Endothelial cell of umbilical vein (primary cell): ENCODE data around the gene CANT1. TPM values are rescaled to one million over a fixed set of nuclear protein-coding genes. Genes with fewer than 3 reads are reported as not detected.

Source experiments
- BruUV-seq: library from RNA; stranded (reverse); fragments of 400-500 nt; replicated peaks from 2 replicates; lab custom pipeline; 2021; lab: Mats Ljungman, UMichigan
- CTCF ChIA-PET: fragments of 300-600, 350-600 bp; sonication (Branson Sonifier 250); formaldehyde crosslinking; loops from one replicate; lab custom pipeline; 2021; ENCODE audit warnings: antibody characterized with exemption, inconsistent platforms; lab: Charles Lee
- POLR2A ChIA-PET: fragments of 300-600, 350-600 bp; sonication (Branson Sonifier 250); formaldehyde crosslinking; loops from one replicate; lab custom pipeline; 2021; ENCODE audit warnings: antibody characterized with exemption, inconsistent platforms; lab: Charles Lee
- DNase-seq: peaks from one replicate; pipeline ENCODE4 v3.0.0-alpha.2; 2011; ENCODE audit warnings: low read depth, low spot score
- FAIRE-seq: peaks from 2 replicates; lab custom pipeline; 2011; peaks lifted over from hg19 to GRCh38; lab: Jason Lieb, UNC
- H2AFZ ChIP-seq: 2 replicates; pipeline ENCODE4 v1.6.0; 2012; ENCODE audit warnings: low read depth, low read length, control low read depth, inconsistent platforms
- H3K27ac ChIP-seq: 2 replicates; pipeline ENCODE4 v1.5.1; 2011; ENCODE audit warnings: low read depth, mild to moderate bottlenecking, control low read depth, low read length, moderate library complexity; ENCODE audit not compliant: insufficient read depth
- H3K27me3 ChIP-seq, 2 experiments: 2 replicates each; pipeline versions ENCODE4 v1.6.0 to v1.6.1; 2011; ENCODE audit warnings: low read length in 2 of 2, mixed read lengths in 1 of 2; ENCODE audit not compliant: control insufficient read depth in 2 of 2, insufficient read depth in 2 of 2
- H3K36me3 ChIP-seq, 2 experiments: 2 replicates in 1 of 2; 3 replicates in 1 of 2; pipeline ENCODE4 v1.5.1; 2011; ENCODE audit warnings: low read length in 2 of 2, mild to moderate bottlenecking in 1 of 2, moderate library complexity in 1 of 2; ENCODE audit not compliant: control insufficient read depth in 2 of 2, insufficient read depth in 2 of 2; ENCODE audit errors: extremely low read depth in 1 of 2
- H3K4me1 ChIP-seq: 3 replicates; pipeline ENCODE4 v1.5.1; 2011; ENCODE audit warnings: mild to moderate bottlenecking, low read length; ENCODE audit not compliant: control insufficient read depth, insufficient read depth; ENCODE audit errors: extremely low read depth
- H3K4me2 ChIP-seq: 2 replicates; pipeline ENCODE4 v1.6.1; 2011; ENCODE audit warnings: low read length, control low read depth, mixed read lengths; ENCODE audit not compliant: insufficient read depth
- H3K4me3 ChIP-seq, 3 experiments: fragments of 200-600 bp in 1 of 3; sonication (generic), shearing (Covaris generic) in 1 of 3; replicated peaks in 1 of 3; 2 replicates each; pipeline ENCODE4 v1.5.1; 2011 to 2016; ENCODE audit warnings: control low read depth in 3 of 3, low read length in 3 of 3, mild to moderate bottlenecking in 2 of 3, inconsistent platforms in 1 of 3, low read depth in 1 of 3, moderate library complexity in 1 of 3; ENCODE audit not compliant: insufficient read depth in 1 of 3
- H3K79me2 ChIP-seq: 2 replicates; pipeline ENCODE4 v1.6.0; 2012; ENCODE audit warnings: low read length, inconsistent platforms; ENCODE audit not compliant: control insufficient read depth, insufficient read depth
- H3K9ac ChIP-seq: replicated peaks from 2 replicates; pipeline ENCODE3; 2011; ENCODE audit warnings: low read length, control low read depth; ENCODE audit not compliant: insufficient read depth; ENCODE audit errors: extremely low read depth
- H3K9me1 ChIP-seq: replicated peaks from 3 replicates; pipeline ENCODE4 v1.6.0; 2011; ENCODE audit warnings: mild to moderate bottlenecking, low read length; ENCODE audit not compliant: control insufficient read depth, insufficient read depth; ENCODE audit errors: extremely low read depth
- H3K9me3 ChIP-seq: replicated peaks from 2 replicates; pipeline ENCODE4 v1.5.1; 2012; ENCODE audit warnings: low read length, inconsistent platforms; ENCODE audit not compliant: control insufficient read depth, insufficient read depth
- H4K20me1 ChIP-seq: replicated peaks from 2 replicates; pipeline ENCODE3; 2011; ENCODE audit warnings: mild to moderate bottlenecking, low read length; ENCODE audit not compliant: control insufficient read depth, insufficient read depth; ENCODE audit errors: extremely low read depth
- CTCF ChIP-seq, 2 donors: IDR thresholded peaks; 1 replicate in 1 of 2; 2 replicates in 1 of 2; pipeline ENCODE4 v1.5.1; 2011; ENCODE audit warnings: low read length in 2 of 2, mild to moderate bottlenecking in 2 of 2, moderate library complexity in 2 of 2, control low read depth in 1 of 2, inconsistent platforms in 1 of 2, low read depth in 1 of 2; ENCODE audit not compliant: insufficient read depth in 1 of 2; ENCODE audit errors: extremely low read depth in 1 of 2
- EZH2 ChIP-seq: IDR thresholded peaks from 2 replicates; pipeline ENCODE4 v1.6.1; 2012; ENCODE audit warnings: borderline replicate concordance, low read depth, mild to moderate bottlenecking, moderate library complexity, low read length, inconsistent platforms; ENCODE audit not compliant: severe bottlenecking
- FOS ChIP-seq: IDR thresholded peaks from 2 replicates; pipeline ENCODE4 v1.6.1; 2011; ENCODE audit warnings: mild to moderate bottlenecking, low read length, moderate library complexity, borderline replicate concordance; ENCODE audit not compliant: insufficient read depth
- GATA2 ChIP-seq: IDR thresholded peaks from 2 replicates; pipeline ENCODE4 v1.7.0; 2011; ENCODE audit warnings: low read depth, mild to moderate bottlenecking, moderate library complexity, mixed read lengths, low read length; ENCODE audit not compliant: insufficient read length, insufficient read depth
- JUN ChIP-seq: IDR thresholded peaks from 2 replicates; pipeline ENCODE4 v1.6.1; 2011; ENCODE audit warnings: borderline replicate concordance, low read depth; ENCODE audit not compliant: insufficient read length, insufficient read depth
- MAX ChIP-seq: IDR thresholded peaks from 2 replicates; pipeline ENCODE4 v1.6.1; 2011; ENCODE audit not compliant: insufficient read depth, insufficient read length
- MYC ChIP-seq: IDR thresholded peaks from one replicate; pipeline ENCODE4 v1.6.1; 2011; ENCODE audit warnings: mild to moderate bottlenecking, low read depth, low read length
- POLR2A ChIP-seq: IDR thresholded peaks from 2 replicates; pipeline ENCODE4 v1.6.1; 2012; ENCODE audit warnings: low read depth, mild to moderate bottlenecking, control low read depth, low read length
- POLR2AphosphoS5 ChIP-seq: IDR thresholded peaks from 2 replicates; pipeline ENCODE4 v1.6.1; 2012; ENCODE audit warnings: low read depth, mild to moderate bottlenecking, control low read depth, low read length, moderate library complexity; ENCODE audit not compliant: insufficient read depth
- dilution Hi-C: fragments of 300-500 bp; cut with MboI; formaldehyde crosslinking; loops from one replicate; pipeline ENCODE4 v1.15.0; 2019; ENCODE audit warnings: low sequenced_read_pairs; ENCODE audit not compliant: extremely low pct_ligation_motif_present
- intact Hi-C: fragments of 100-400 bp; cut with micrococcal nuclease; formaldehyde crosslinking; loops from one replicate; pipeline ENCODE4 v1.10.0; 2022
- polyA plus RNA-seq, 4 experiments: library from polyadenylated mRNA; depleted of rRNA in 3 of 4; stranded (reverse) in 3 of 4; unstranded in 1 of 4; fragments of >200 nt; gene quantifications; 2 replicates each; pipeline versions ENCODE4 v1.2.1 to v1.2.3, GENCODE V29; 2011 to 2012; ENCODE audit warnings: missing spikeins in 1 of 4
- total RNA-seq: library from RNA; stranded (reverse); gene quantifications from 2 replicates; pipeline ENCODE4 v1.2.3, GENCODE V29; 2021

The CANT1 gene
- total and polyA plus RNA-seq, 2 donors (not counting 3 experiments of a cell fraction or from before 2014, with no cell fraction given) = 85.0 to 93.6 TPM

GRCh38 chr17:78961571-78961970 is 48.0 kb downstream of the CANT1 start:
- CTCF ChIA-PET = interaction anchor here (1.3 to 2.5 kb wide), 2 partner anchors 10 to 96 kb away, joined by 4 to 10 read pairs; no protein-coding TSS in a partner anchor
- H3K4me3 ChIP-seq = no peak overlapping the region
- H3K36me3 ChIP-seq = no peaks in the 10 kb centered on the region
- H3K9ac ChIP-seq = no peak overlapping the region
- dilution Hi-C loops (no loop called here), intact Hi-C loops (no loop called here)
- no peak overlapping the region for H3K27ac ChIP-seq
- no peaks in the 10 kb centered on the region for H3K79me2 ChIP-seq
- DNase-seq (no peak), FAIRE-seq (no peak)
- H4K20me1 ChIP-seq = no peaks in the 10 kb centered on the region
- no peaks in the 10 kb centered on the region for H3K27me3 ChIP-seq
- no peak overlapping the region for H3K4me2 ChIP-seq
- H2AFZ ChIP-seq = no peak overlapping the region
- no peak for TF ChIP-seq FOS
- TF ChIP-seq MAX = no peak
- TF ChIP-seq EZH2 = no peak
- no peak for TF ChIP-seq POLR2AphosphoS5
- TF ChIP-seq POLR2A = no peak
- TF ChIP-seq GATA2 = no peak
- TF ChIP-seq CTCF (IDR thresholded peaks at IDR 0.05; ENCODE audit: extremely low read depth in 1 of 2, insufficient read depth in 1 of 2, low read depth in 1 of 2, low read length in 2 of 2) = no peak
- TF ChIP-seq MYC = no peak
- no peak for TF ChIP-seq JUN
- POLR2A ChIA-PET = no interaction called here
- no peaks in the 10 kb centered on the region for H3K9me1 ChIP-seq
- no peaks in the 10 kb centered on the region for H3K9me3 ChIP-seq
- H3K4me1 ChIP-seq = no peaks in the 10 kb centered on the region
- no TSS peak for BruUV-seq
